Measurements from ENCODE around the gene L1TD1.
"Not testable (repeated sequence)": the region's sequence is repeated elsewhere in the genome, so short reads cannot be mapped to it uniquely, and the experiment has no call there.

Gene L1TD1, protein sequence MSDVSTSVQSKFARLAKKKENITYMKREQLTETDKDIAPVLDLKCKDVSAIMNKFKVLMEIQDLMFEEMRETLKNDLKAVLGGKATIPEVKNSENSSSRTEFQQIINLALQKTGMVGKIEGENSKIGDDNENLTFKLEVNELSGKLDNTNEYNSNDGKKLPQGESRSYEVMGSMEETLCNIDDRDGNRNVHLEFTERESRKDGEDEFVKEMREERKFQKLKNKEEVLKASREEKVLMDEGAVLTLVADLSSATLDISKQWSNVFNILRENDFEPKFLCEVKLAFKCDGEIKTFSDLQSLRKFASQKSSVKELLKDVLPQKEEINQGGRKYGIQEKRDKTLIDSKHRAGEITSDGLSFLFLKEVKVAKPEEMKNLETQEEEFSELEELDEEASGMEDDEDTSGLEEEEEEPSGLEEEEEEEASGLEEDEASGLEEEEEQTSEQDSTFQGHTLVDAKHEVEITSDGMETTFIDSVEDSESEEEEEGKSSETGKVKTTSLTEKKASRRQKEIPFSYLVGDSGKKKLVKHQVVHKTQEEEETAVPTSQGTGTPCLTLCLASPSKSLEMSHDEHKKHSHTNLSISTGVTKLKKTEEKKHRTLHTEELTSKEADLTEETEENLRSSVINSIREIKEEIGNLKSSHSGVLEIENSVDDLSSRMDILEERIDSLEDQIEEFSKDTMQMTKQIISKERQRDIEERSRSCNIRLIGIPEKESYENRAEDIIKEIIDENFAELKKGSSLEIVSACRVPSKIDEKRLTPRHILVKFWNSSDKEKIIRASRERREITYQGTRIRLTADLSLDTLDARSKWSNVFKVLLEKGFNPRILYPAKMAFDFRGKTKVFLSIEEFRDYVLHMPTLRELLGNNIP

DNA sequence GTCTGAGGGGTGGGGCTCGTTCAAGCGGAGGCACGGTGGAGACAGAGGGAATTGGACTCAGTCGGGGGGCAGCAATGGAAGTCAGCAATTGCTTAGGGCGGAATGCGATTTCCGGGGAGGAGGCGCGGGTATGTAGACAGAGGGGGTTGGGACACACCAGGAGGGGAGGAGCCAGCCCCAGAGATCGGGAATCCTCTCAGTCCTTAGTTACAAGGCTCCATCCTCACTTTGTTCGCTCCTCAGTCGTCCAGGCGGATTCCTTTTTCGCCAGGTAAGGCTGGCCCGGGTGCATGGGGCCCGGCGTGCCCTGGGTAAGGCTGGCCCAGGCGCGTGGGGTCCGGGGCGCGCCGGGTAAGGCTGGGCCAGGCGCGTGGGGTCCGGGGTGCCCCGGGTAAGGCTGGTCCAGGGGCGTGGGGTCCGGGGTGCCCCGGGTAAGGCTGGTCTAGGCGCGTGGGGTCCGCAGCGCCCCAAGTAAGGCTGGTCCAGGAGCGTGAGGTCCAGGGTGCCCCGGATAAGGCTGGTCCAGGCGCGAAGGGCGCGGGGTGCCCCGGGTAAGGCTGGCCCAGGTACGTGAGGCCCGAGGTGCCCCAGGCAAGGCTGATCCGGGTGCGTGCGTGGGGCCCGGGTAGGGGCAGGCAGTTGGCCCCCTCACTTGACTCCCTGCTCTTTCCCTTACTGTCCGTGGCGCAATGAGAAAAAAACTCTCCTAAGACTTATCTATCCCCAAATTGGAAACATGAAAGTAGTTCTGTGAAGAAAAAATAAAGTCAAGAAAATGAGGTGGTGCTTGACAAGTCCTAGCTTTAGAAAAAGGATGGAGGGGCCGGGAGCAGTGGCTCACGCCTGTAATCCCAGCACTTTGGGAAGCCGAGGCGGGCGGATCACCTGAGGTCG is at the start of gene L1TD1:
TSS of gene L1TD1 (plus strand) at position 199 of the 894 bp plus-strand sequence. CDS start 11,780 bp downstream, outside the sequence.
- DNase-seq (ENCODE audit: low spot score): no peak

- DNase-seq (ENCODE audit: low spot score): no peak
These were observed 34.7 kb upstream of the L1TD1 start for GRCh38 chr1:62159940-62160348.

GRCh38 chr1:62161711-62162110 is 32.9 kb upstream of the L1TD1 start:
- DNase-seq (ENCODE audit: low spot score): no peak

DNA sequence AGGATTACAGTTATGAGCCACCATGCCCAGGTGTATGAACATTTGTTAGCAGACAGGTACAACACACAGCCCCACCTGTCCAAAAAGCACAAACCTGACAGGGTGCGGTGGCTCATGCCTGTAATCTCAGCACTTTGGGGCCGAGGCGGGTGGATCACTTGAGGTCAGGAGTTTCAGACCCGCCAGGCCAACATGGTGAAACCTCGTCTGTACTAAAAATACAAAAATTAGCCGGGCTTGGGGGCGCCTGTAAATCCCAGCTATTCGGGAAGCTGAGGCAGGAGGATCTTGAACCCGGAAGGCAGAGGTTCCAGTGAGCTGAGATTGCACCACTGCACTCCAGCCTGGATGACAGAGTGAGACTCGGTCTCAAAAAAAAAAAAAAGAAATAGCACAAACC is 24.3 kb upstream of the L1TD1 start:
- DNase-seq (ENCODE audit: low spot score): not testable (repeated sequence)

- DNase-seq (ENCODE audit: low spot score): peak; percentile 49
These were observed 19.0 kb upstream of the L1TD1 start for GRCh38 chr1:62175568-62176179.

- no peak for DNase-seq (ENCODE audit: low spot score)
These were observed 17.9 kb upstream of the L1TD1 start for GRCh38 chr1:62176597-62177312.

DNA sequence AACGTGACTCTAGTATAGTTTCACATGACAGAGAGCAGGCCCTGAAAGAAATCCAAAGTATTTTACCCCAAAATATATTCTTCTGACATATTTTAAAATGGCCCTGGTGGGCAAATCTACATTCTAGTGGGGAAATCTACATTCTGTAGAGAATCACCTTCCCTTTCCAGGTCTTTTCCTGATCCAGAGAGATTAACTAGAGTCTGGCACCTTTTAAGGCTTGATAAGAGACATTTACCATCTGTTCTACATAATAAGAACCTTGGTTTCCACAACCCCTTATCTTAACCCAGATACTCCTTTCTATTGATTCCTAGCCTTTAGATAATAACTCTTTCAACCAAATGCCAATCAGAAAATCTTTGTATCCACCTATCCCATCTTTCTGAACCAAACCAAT is 17.0 kb upstream of the L1TD1 start:
- no peak for DNase-seq (ENCODE audit: low spot score)

- DNase-seq (ENCODE audit: low spot score): no peak
These were observed 16.3 kb upstream of the L1TD1 start for GRCh38 chr1:62178372-62178771.

DNA sequence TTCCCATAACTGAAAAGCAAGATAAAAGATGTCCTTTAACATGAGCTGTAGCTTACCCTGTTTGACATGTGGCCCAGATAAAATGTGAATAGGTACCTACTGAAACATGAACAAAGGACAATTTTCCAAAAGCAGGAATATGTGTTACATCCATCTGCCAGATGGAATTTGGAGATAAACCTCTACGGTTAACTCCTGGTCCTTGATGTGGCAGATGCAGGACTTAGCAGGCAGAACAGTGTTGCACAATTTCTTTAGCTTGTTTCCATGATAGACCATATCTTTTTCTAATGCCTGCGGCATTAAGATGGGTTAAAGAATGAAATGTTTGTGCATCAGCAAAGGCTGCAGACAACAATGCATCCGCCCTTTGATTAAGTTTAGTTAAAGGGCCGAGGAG is 14.6 kb upstream of the L1TD1 start:
- not testable (repeated sequence) for DNase-seq (ENCODE audit: low spot score)

- no peak for DNase-seq (ENCODE audit: low spot score)
These were observed 14.0 kb upstream of the L1TD1 start for GRCh38 chr1:62180639-62181038.

DNA sequence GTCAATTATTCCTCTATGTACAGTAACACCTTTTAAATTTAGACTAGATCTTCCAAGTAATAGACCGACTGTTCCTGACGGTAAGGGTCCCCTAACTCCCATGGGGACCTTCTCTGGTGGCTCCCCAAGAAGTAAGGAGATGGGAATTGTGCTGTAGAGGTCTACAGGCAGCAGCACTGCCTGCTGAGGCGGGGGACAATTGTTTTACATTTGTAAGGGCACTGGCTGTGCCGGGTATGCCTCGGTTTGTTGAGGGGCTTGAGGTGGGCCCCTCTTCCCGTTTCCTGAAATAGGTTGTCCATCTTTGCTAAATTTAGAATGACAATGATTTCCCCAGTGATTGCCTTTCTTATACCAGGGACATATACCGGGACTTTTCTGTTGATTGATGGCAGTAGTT is 13.1 kb upstream of the L1TD1 start:
- DNase-seq (ENCODE audit: low spot score): no peak

DNA sequence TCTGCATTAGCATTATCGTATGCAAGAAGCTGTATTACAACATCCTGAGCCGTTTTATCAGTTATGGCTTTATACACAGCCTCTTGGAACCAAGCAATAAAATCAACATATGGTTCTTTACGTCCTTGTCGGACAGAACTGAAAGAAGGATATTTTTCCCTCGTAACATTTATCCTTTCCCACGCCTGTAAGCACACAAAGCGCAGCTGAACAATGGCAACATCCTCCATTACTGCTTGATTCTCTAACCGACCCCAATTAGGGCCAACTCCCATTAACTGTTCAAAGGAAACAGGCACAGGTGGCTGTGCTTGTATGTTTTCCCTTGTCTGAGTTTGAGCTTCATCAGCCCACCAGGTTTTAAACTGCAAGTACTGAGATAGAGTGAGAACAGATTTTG is 12.5 kb upstream of the L1TD1 start:
- DNase-seq (ENCODE audit: low spot score): not testable (repeated sequence)

- DNase-seq (ENCODE audit: low spot score): not testable (repeated sequence)
These were observed 11.3 kb upstream of the L1TD1 start for GRCh38 chr1:62183164-62184020.

GRCh38 chr1:62184336-62184735 is 10.3 kb upstream of the L1TD1 start:
- no peak for DNase-seq (ENCODE audit: low spot score)

DNA sequence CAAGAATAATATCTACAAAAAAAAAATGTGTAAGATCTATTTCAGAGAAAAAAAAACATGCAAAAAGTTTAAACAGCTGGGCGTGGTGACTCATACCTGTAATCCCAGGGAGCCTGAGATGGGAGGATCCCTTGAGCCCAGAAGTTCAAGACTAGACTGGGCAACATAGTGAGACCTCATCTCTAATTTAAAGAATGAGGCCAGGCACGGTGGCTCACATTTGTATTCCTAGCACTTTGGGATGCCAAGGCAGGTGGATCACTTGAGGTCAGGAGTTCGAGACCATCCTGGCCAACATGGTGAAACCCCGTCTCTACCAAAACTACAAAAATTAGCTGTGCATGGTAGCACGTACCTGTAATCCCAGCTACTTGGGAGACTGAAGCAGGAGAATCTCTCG is 9.4 kb upstream of the L1TD1 start:
- DNase-seq (ENCODE audit: low spot score): not testable (repeated sequence)

DNA sequence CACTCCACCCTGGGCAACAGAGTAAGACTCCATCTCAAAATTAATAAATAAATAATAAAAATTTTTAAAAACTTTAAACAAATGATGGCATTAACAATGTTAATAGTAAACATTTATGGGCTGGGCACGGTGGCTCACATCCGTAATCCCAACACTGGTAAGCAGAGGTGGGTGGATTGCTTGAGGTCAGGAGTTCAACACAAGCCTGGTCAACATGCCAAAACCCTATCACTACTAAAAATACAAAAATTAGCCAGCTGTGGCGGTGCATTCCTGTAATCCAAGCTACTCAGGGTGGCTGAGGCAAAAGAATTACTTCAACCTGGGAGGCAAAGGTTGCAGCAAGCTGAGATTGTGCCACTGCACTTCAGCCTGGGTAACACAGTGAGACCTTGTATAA is 9.0 kb upstream of the L1TD1 start:
- DNase-seq (ENCODE audit: low spot score): no peak

GRCh38 chr1:62187548-62187947 is 7.1 kb upstream of the L1TD1 start:
- DNase-seq (ENCODE audit: low spot score): no peak

GRCh38 chr1:62188111-62188510 is 6.5 kb upstream of the L1TD1 start:
- DNase-seq (ENCODE audit: low spot score): no peak

DNA sequence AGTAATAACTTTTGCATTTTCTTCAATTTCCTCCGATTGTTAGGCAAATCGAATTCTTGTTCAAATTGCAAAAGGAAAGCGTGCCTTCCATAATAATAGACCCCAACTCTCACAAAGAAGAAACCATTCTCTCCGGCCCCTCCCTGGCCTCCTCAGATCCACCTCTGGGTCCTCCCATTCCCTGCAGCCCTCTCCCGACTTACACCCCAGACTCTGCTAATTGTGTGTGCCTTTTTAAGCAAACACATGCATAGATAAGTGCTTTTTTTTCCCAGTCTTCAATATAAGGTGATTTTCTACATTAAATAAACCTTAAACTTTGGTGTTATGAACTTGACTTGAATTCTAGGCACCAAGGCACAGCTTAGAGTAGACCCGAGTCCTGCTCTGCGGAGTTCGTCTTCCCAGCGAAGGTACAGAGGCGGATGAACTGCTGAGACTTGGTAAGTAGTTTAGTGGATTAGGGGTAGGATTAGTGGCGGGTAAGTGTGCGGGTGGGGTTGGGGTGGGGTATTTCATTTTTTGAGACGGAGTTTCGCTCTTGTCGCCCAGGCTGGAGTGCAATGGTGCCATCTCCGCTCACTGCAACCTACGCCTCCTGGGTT is 1.5 kb downstream of the L1TD1 start:
- no peak for DNase-seq (ENCODE audit: low spot score)

Data from putamen (tissue), 1 donor.